NCI-H146 (cell line): ENCODE results near the gene HPF1.
"Not testable (repeated sequence)": the region's sequence is repeated elsewhere in the genome, so short reads cannot be mapped to it uniquely, and the experiment has no call there.

Experiments used
- DNase-seq: peaks from one replicate; lab custom pipeline; 2025; lab: John Stamatoyannopoulos, UW

Gene HPF1

DNA sequence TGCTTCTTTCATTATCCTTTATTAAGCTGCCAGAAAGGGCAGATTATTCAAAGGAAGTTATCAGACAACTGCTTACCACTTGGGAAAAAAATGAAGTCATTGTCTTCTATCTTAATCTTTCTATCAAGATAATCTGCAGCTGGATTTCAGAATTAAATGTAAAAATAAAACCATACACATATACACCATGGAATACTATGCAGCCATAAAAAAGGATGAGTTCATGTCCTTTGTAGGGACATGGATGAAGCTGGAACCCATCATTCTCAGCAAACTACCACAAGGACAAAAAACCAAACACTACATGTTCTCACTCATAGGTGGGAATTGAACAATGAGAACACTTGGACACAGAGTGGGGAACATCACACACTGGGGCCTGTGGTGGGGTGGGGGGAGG, 19.1 kb downstream of the HPF1 start:
- not testable (repeated sequence) for DNase-seq

DNA sequence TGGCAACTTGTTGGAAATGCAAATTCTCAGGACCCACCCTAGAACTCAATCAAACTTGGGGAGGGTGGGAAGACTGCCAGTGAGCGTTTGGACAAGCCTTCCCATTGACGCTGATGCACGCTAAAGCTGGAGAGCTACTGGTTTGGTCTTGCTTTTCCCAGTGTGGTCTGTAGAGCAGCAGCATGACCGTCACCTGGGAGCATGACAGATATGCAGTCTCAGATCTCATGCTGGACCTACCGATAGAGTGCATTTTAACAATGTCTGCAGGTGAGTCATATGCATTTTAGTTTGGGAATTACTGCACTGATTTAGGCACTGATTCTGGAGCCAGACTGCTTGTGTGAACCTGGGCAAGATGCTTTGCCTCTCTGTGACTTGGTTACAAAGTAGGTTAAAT, 27.2 kb downstream of the HPF1 start:
- DNase-seq = no peak

DNA sequence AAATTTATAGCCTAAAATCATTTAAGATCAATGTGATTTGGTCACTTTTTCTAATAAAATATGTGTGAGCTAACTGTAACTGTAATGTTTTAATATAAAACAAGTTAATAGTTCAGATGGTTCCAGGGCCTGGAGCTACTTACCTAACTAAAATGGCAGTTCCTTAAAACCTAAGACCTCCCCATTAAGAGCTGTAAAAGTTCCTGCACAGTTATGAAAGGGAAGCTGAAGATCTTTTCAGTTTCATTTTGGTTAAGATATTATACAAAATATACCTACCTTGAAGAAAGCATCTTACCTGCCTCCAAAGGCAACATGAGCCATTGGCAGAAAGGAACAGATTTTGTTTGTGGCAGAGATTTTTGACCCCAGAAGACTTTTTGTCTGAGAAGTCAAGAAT, 30.1 kb downstream of the HPF1 start:
- DNase-seq = no peak

DNA sequence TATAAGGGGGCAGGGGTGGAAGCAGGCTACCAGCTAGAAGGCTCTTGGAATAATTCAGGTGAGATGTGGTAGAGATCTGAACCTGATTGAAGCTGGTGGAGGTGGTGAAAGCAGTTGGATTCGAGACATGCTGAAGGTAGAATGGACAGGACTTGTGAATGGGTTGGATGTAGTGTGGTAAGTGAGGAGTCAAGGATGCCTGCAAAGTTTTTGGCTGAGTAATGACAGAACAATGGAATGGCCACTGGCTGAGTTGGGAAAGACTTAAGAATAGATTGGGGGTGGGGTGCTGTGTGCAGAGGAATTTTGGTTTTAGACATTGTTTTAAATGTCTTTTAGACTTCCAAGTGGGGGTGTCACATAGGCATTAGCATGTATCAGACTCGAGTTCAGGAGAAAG, 33.5 kb downstream of the HPF1 start:
- no peak for DNase-seq

DNA sequence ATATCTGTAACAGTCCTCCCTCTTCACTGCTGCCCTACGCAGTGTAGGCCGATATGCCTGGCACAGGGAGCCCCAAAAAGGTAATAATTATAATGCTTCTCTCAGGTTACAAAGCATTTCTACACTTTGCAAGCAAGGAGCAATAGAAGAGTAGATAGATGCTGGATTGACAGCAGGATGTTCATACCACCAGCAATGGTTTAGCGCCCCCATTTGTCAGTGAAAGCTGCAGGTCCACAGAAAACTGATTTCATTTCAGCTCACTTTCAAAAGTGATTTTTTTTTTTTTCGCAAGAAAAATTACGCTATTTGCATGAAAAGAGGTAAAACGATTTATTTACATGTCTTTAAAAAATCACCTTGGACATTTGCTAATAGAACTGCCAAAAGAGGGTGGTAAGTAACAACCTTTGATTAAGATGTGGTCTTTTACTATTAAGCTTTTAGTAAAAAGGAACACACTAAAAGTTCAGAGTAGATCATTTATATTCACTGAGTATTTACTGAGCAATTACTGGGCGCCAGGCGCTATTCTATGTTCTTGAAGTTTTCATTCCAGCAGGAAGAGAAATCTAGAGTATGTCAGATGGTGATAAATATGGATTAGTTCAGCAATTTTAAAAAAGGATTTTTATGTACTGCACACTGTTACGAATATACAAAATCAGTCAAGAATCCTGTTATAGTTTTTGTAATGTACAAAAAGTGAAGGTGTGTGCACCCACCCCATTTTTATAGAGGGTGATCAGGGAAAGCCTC, 34.4 kb downstream of the HPF1 start:
- DNase-seq = peak; percentile 0

DNA sequence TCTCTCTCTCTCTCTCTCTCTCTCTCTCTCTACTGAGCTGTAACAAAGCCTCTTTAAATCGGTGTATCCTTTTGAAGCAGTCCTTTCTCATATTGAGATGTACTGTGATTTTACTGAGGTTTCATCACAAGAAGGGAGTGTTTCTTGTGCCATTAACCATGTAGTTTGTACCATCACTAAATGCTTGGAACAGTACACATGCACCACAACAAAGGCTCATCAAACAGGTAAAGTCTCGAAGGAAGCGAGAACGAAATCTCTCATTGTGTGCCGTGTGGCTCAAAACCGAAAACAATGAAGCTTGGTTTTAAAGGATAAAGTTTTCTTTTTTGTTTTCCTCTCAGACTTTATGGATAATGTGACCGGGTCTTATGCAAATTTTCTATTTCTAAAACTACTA, 37.2 kb downstream of the HPF1 start:
- DNase-seq = no peak

DNA sequence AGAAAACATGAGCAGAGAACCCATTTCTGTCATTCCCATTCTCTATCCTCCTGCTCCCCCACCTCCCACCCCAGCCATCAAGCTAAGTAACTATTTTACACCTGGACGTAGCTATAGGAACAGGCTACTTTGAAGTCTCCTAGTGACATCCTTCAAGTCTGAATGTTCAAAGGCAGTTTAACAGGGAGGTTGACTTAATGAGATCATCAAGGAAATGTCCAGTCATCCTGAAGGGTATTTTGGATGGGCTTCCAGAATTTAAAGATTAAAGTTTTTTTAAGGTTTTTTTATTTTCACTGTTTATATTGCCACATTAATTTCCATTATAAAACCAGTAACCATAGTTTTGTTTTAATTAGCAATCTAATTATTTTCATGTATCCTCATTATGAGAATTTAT, 41.1 kb downstream of the HPF1 start:
- no peak for DNase-seq

DNA sequence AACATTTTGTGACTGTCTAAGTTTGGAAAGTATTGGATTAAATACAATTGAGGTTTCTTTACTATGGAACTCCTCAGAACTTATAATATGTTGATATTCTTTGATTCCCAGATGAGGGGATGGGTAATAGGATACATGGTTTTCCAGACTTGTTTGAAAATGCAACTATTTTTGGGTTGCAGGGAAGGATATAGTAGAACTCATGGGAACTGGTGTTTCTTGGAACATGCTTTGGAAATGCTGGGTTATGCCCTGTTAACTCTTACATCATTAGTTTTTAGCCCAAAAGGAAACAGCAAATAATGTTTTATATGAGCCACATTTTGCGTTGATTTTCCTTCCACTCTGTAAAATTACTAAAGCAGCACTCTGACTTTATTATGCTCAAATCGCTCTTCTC, 41.9 kb downstream of the HPF1 start:
- no peak for DNase-seq

DNA sequence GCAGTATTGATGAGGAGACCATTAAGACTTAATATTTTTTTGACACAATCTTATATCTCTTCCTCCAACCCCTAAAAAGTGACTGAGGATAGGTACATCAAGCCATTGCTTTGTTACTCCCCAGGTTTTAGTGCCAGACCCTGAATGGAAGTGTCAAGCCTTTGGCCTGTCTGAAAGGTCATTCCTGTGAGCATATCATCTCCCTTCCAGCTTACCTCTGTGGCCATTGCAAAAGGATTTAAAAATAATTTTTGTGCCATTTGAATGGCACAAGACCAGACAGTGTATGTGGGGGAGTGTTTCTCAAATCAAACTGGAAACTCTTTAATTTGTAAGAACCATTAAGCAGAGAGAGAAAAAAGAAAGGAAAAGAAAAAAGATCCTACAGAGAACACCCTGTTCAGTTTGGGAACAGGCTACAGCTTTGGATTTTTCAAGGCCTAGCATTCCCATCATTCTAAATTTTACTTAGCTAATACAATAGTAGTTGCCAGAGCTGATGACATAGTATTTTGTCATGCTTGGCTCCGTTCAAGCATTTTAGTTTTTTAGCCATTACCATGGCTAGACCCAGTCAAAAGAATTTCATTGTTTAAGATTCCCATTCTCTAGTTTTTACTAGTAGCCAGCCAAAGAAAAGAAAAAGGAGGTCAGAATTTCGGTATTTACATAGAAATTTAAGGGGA, 49.6 kb downstream of the HPF1 start:
- no peak for DNase-seq

DNA sequence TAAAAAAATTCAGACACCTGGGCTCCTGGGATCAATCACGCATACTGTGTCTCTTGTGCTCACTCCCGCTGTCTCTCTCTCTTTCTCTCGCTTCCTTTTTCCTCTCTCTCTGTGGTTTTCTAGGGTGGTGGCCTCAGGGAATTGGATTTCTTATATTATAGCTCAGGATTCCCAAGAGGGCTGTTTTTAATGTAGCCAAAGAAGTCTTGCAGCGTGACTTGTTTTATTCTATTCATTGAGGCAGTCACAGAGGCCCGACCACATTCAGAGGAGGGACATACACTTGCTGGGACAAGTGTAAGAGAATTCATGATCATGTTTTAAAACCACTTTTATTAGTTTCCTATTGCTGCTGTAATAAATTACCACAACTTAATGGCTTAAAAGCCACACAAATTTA, 59.4 kb downstream of the HPF1 start:
- DNase-seq = no peak

DNA sequence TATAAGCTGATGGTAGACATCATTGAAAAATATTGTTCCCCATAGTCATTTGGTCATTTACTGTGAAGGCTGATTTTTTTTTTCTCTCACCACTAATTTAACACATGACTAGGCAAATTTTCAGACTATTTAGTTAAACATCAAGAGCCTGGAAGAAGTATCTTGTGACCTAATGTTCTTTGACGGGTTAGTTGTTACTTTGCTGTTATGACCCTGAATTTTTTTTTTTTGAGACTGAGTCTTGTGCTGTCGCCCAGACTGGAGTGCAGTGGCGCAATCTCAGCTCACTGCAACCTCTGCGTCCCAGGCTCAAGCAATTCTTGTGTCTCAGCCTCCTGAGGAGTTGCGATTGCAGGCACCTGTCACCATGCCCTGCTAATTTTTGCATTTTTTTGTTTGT, 67.0 kb downstream of the HPF1 start:
- DNase-seq = no peak

DNA sequence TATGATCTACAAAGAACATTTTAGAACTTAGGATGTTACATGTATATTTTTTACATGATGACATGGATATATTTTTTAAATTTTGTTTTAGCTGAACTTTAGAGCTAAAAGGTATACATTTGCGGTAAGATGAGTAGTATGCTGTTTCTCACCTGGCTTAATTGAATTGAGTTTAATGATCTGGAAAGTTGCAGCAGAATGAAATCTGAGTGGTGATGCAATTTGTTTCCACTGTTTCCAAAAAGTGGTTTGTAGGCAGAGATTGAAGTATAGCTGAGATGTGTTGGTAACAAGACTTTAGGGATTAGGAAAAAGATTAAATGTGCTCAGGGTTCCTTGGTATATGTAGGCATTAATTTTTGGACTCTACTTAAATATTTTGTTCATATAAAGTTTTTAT, 68.1 kb downstream of the HPF1 start:
- DNase-seq = no peak

DNA sequence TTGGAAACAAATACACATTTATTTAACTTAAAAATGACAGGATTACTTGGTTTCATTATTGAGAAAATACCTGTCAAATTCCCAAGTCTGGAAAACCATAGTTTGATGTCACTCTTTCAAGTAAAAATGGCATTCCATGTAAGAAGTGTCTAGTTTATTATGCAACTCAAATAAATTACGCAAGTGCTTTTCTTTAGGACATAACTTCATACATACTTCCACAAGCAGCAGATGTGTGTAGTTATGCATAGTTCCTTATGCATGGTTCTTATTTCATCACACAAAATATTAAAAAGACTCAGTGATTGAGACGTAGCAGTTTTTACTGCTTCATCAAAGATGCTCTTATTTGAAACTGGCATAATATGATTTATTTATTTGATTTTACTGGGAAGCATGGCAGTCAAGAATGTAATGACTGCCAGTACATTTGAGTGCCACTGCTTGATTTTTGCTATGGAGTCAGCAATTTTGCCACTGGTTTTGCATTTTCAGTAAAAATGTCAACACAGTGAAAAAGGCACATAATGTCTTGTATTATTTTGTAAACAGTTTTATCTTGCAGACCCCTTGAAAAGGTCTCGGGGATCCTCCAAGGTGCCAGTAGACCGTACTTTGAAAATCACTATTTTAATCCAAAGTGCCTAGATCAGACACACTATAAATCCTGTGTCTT, 75.2 kb downstream of the HPF1 start:
- DNase-seq = no peak
